Cardiac fibroblast (primary cell): ENCODE data around the gene AFF3.
A peak's percentile ranks its signal among the peaks of the same experiment; 100 is the strongest.

Experiments
- DNase-seq, 2 donors: peaks; one replicate each; pipeline versions ENCODE4 v3.0.0 to v3.0.0-alpha.2; 2010; ENCODE audit warnings: low read depth in 2 of 2
- H3K4me3 ChIP-seq, 2 donors: replicated peaks in 1 of 2; 1 replicate in 1 of 2; 2 replicates in 1 of 2; pipeline ENCODE4 v1.5.1; 2011; ENCODE audit warnings: low read depth in 2 of 2, low read length in 2 of 2, mild to moderate bottlenecking in 2 of 2, moderate library complexity in 1 of 2
- TF ChIP-seq, protein P1 (sequence below): IDR thresholded peaks from one replicate; pipeline ENCODE4 v1.5.1; 2011; ENCODE audit warnings: low read depth, mild to moderate bottlenecking, low read length, inconsistent platforms

The AFF3 gene

GRCh38 chr2:100011272-100011731 is 131.1 kb downstream of the AFF3 start:
- peak; percentile 41 to 80 for DNase-seq
- no peak overlapping the region for H3K4me3 ChIP-seq
- TF ChIP-seq, protein P1, sequence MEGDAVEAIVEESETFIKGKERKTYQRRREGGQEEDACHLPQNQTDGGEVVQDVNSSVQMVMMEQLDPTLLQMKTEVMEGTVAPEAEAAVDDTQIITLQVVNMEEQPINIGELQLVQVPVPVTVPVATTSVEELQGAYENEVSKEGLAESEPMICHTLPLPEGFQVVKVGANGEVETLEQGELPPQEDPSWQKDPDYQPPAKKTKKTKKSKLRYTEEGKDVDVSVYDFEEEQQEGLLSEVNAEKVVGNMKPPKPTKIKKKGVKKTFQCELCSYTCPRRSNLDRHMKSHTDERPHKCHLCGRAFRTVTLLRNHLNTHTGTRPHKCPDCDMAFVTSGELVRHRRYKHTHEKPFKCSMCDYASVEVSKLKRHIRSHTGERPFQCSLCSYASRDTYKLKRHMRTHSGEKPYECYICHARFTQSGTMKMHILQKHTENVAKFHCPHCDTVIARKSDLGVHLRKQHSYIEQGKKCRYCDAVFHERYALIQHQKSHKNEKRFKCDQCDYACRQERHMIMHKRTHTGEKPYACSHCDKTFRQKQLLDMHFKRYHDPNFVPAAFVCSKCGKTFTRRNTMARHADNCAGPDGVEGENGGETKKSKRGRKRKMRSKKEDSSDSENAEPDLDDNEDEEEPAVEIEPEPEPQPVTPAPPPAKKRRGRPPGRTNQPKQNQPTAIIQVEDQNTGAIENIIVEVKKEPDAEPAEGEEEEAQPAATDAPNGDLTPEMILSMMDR: no peak

DNA sequence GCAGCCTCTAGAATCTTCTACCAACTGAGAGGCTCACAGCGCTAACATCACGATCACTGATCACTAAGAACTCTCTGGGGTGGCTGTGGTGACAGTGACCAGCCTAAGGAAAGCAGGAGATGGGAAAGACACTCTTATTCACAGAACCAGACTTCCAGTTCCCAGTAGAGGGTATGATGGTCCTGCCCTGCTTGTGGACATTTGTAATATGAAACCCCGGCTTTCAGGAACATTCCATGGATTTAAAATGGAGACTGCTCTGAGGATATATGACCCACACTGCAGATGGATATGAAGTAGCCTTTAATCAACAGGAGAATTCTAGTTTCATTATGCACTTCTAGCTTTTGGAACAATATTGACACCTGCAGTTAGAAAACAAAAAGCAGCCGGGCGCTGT is 131.8 kb downstream of the AFF3 start:
- DNase-seq: no peak
- TF ChIP-seq, protein P1: no peak
- H3K4me3 ChIP-seq: no peak overlapping the region

DNA sequence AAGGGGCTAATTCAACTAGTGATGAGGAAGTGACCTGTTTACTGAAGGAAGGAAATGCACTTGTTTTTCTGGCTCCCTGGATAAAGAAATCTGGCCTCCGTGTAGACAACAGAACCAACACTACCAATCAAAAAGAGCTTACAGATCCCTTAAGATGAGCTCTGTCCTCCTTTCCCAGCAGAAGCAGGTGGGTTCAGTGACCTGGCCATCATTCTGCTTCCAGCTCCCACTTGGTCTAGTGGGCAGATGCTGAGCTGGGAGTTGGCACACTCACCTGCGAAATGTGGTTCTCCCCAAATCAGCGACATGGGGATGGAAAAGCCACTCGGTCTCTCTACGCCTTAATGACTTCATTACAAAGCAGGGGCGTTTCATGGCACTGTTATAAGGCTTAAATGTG is 132.6 kb downstream of the AFF3 start:
- no peak overlapping the region for H3K4me3 ChIP-seq
- TF ChIP-seq, protein P1: no peak
- no peak for DNase-seq

DNA sequence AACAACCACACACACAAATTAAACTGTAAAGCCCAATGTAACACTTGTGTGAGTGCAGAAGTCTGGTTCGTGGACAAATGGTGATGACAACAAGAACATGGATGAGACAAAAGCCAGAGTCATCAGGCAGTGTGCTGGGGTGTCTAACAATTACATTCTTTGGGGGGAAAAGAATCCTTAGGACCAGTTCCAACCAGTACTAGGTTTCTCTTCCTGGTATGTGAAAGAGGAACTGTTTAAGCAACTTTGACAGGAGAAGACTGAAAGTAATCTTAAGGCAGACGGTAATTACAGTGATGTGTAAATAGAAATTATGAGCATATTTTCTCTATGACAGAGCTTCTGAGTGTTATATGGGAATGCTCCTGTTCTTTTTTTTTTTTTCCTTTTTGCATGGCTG is 133.4 kb downstream of the AFF3 start:
- H3K4me3 ChIP-seq: no peak overlapping the region
- TF ChIP-seq, protein P1: no peak
- peak; percentile 10 to 29 for DNase-seq

GRCh38 chr2:100006516-100006915 is 135.9 kb downstream of the AFF3 start:
- TF ChIP-seq, protein P1: no peak
- no peak overlapping the region for H3K4me3 ChIP-seq
- DNase-seq: no peak

GRCh38 chr2:100004959-100005387 is 137.4 kb downstream of the AFF3 start:
- no peak for DNase-seq
- TF ChIP-seq, protein P1: no peak
- no peak overlapping the region for H3K4me3 ChIP-seq

DNA sequence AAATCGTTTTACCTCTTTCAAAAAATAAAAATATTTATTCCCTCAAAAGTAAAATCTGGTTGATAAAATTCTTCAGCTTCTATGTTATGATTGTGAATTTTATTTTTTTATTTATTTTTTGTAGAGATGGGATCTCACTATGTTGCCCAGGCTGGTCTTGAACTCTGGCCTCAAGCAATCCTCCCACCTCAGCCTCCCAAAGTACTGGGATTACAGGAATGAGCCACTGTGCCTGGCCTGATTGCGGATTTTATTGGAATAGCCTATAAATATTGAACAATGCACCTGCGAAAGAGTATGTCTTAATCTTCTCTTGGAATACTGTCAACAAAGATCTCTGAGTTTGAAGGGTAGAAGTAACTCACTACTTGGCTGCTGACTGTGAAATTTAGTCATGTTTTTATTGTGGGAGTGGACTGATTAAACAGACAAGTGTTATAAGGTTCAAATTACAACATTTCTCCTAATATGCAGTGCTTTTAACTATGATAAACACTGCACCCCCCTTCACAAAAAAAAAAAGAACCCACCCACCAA is 138.0 kb downstream of the AFF3 start:
- no peak for DNase-seq
- H3K4me3 ChIP-seq: no peak overlapping the region
- TF ChIP-seq, protein P1: no peak
